ENCODE measurements around the gene HTR2A.

HTR2A gene

DNA sequence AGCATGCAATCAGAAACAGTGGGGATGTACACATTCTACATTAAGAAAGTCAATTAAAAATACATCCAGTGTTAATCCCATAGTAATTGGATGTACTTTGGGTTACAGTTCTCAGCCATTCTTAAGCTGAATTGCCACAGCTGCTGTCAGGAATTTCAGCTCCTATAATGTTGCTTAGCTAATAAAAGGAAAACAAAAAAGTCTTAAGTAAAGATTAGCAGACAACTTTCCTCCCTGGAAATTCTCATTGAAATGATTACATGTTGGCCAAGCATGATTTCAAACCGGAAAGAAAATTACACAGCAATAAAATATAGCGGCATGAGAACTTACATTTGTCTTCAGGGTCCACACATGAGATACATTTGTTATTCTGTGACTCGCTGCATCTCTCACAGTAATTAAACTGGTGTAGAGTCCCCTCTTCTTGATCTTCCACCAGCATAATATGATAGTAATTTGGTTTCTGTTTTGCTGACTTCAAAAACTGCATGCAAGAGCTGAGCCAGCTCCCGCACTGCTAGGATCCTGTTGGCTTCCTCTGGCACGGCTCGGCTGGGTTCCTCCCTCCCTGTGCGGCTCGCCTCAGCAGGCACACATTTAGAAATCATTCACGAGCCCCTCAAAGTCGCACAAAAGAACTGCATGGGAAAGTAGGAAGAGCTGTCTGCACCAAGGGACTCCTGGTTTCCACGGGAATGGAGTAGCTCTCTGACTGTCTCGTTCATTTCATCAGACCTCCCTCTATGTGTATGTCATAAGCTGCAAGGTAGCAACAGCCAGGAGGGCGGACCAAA is at the start of gene HTR2A:
HTR2A (minus strand) TSS at position 713 of the 797 bp plus-strand sequence. CDS start 1,147 bp downstream, outside the sequence.
- no peak for DNase-seq (ENCODE audit: low read depth)

DNA sequence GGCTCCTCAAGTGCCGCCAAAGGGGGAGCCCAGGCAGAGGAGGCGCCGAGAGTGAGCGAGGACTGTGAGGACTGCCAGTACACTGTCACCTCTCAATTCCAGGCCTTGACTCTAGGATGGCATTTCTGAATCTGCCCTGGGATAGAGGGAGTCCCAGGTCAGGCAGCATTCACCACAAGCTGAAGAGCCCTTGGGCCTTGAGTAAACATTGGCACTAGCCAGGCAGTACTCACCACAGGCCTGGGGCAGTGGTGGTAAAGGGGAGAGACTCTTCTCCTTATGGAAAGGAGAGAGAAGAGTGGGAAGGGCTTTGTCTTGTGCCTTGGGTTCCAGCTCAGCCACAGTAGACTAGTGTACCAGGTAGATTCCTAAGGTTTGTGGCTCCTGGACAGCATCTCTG is 39.7 kb upstream of the HTR2A start:
- DNase-seq (ENCODE audit: low read depth) = no peak

- no peak for DNase-seq (ENCODE audit: low read depth)
Measured at GRCh38 chr13:46934749-46935148, 37.9 kb upstream of the HTR2A start.

DNA sequence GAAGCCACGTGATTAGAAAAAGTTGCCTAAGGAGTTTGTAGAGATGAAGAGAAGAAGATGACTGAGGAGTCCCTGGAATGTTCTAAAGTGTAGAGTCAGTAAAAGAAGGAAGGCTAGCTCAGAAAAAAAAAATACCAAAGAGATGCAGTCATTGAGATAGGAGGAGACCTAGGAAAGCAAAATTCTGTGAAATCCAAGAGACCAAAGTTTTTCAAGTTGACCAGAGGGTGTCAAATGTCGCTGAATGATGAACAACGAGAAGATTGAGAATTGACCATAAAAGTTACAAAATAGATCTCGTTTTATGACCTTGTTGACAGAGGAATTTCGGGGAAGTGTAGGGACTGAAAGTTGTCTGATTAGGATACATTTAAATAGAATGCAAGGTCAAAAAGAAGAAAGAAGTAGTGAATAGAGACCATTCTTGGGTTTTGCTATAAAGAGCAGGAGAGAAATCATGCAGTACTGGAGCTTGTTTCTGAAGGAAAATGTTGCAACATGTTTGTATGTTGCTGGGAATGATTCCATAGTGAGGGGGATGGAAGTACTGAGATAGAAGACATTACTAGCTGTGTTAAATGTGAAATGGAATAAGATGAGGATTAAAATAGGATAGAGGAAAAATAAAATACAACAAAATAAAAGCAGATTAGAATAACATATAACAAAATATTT is 30.2 kb upstream of the HTR2A start:
- no peak for DNase-seq (ENCODE audit: low read depth)

DNA sequence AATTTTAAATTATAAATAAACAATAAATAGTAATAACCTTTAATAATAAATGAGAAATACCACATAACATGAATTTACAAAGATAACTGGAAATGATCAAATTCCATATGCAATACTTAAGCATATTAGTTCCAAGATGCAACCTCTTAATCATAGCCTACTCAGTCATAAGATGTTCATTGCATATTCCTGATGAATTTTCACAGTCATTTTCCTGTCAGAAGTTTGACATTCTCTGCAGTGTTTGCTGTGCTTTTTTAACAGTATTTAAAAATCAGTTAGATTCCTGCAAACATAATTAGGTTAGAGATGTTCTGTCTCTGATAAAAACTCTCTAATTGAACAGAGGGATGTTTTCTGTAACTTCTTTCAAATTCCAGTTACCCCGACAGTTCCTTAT is 28.6 kb upstream of the HTR2A start:
- DNase-seq (ENCODE audit: low read depth) = no peak

- DNase-seq (ENCODE audit: low read depth) = no peak
Measured at GRCh38 chr13:46914341-46914740, 17.5 kb upstream of the HTR2A start.

GRCh38 chr13:46913757-46914156 is 16.9 kb upstream of the HTR2A start:
- no peak for DNase-seq (ENCODE audit: low read depth)

- DNase-seq (ENCODE audit: low read depth) = no peak
Measured at GRCh38 chr13:46909042-46909441, 12.2 kb upstream of the HTR2A start.

GRCh38 chr13:46908501-46908900 is 11.6 kb upstream of the HTR2A start:
- DNase-seq (ENCODE audit: low read depth) = no peak

DNA sequence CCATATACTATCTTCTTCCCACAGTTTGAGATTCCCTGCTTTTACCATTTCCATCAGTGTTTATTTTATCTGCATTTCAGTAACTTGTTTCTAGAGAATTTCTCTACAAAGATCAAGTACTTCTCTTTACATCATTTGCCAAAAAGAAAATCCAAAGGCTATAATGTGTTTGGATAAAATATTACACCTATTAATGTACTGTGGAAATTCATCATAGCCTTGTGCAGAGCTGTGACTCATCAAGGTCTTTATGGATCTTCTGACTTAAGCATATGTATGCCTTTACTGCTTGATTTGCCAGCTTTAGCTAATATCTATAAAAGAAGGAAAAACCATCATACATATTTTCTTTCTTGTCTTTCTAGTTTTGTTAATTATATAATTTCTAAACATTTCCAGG is 9.6 kb upstream of the HTR2A start:
- no peak for DNase-seq (ENCODE audit: low read depth)

DNA sequence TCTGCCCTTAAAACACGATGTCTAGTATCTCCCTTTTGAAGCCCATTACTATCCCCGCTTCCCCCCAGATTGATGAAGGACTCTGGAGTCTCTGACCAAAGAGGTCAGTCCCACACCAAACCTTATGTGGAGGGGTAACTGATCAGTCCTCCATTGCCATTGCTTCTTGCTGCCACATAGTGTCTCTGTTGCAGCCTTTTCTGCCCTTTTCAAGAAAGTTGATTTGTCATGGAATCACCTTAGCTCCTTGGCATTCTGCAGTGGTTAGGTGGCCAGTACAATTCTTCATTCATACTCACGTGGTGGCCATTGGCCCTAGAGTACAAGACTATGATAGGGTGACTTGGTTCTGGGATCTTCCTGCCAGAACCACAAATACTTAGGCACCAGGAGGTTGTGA is 8.4 kb upstream of the HTR2A start:
- DNase-seq (ENCODE audit: low read depth) = no peak

GRCh38 chr13:46903748-46904147 is 6.9 kb upstream of the HTR2A start:
- no peak for DNase-seq (ENCODE audit: low read depth)

DNA sequence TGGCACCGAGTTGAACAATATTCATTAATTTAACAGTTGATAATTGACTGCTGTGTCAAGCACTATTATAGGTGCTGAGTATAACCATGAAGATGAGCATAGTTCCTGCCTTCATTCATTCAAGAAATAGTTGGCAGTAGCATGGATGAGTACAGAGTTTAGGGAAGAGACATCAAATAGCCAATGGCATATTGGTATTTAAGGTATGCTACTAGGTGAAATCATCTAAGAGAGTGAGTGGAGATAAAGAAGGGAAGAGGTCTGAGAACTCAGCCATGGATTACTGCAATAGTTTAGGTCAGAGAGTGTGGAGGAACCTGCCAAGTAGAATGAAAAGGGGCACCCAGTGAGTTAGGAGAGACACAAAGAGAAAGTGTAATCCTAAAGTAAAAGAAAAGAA is 4.9 kb upstream of the HTR2A start:
- DNase-seq (ENCODE audit: low read depth) = no peak

DNA sequence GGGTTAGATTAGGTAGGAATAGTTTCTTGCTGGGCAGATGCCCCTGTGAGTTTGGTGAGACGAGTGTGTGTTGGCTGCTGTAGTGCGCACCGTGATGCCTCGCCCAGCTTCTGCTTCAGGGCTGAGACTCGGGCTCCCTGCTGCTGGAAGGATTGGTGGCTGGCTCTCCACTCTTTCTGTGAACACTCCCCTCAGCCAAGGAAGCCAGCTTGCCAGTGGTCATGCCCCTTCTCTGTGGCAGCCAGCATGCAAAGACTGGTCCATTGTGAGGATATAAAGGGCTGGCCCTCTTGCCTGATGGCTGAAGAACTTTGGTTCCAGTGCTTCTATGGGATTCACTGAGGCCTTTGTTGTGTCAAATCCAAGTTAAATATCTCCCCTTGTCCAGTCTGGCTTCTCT is 2.9 kb upstream of the HTR2A start:
- DNase-seq (ENCODE audit: low read depth) = no peak

DNA sequence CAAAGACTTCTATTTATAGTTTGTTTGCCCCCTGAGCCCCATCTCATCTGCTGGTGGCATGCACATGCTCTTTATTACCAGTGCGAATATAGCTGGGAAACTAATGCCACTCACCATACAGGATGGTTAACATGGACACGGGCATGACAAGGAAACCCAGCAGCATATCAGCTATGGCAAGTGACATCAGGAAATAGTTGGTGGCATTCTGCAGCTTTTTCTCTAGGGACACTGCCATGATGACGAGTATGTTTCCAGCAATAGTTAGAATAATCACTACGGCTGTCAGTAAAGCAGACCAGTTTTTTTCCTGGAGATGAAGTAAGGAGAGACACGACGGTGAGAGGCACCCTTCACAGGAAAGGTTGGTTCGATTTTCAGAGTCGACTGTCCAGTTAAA is 1.5 kb downstream of the HTR2A start:
- DNase-seq (ENCODE audit: low read depth) = no peak

DNA sequence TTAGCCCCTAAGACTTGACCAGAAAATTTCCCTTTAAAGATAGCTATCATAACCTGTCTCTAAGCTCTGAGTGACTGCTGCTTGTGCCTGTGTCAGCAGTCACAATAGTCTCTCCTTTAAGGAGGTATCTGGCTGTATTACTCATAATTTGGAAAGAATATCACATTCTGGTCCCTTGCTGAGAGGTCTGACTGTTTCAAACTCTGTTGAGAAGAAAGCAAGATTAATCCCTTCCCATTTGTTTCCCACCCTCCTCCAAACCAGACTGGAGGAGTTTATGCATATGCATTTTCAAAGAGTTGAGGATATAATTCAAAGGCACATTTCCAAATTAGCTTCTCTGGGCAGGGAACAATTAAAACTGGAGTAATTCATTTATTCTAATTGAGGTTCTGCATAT is 2.3 kb downstream of the HTR2A start:
- no peak for DNase-seq (ENCODE audit: low read depth)

DNA sequence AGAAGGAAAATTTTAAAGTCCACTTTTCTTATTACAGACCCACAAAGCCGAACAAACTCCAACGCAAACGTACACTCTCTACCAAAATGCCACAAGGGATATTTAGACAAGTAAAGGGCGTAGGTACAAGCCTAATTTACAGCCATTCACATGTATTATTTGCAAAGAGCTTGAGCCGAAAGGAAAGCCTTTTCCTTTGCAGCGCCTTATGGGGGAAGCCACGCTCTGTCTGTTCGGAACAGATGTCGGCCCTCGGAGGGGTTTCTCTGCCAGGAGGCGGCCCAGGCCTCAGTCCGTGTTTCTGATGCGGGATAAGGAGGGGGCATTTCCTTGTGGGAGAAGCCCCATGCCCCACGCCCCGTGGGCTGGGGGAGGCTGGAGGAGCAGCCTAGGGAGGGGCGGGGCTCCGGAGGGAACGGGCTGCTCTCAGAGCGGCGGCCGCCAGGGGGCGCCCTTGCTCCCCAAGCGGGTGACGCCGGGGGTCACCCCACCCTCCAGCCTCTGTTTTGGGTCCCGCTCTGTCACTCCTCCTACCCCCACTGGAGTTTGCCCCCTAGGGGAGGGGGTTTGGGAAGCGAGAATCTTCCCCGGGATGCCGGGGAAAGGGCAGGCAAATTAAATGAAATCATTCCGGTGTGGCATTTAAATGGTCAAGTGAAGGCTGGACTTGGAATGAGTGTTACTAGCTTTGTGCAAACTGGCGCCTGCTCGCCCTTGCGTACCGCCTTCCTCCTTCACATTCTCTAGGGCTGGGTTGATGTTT is 2.9 kb downstream of the HTR2A start:
- peak; percentile 49 for DNase-seq (ENCODE audit: low read depth)

- no peak for DNase-seq (ENCODE audit: low read depth)
Measured at GRCh38 chr13:46893221-46893740, 3.6 kb downstream of the HTR2A start.

DNA sequence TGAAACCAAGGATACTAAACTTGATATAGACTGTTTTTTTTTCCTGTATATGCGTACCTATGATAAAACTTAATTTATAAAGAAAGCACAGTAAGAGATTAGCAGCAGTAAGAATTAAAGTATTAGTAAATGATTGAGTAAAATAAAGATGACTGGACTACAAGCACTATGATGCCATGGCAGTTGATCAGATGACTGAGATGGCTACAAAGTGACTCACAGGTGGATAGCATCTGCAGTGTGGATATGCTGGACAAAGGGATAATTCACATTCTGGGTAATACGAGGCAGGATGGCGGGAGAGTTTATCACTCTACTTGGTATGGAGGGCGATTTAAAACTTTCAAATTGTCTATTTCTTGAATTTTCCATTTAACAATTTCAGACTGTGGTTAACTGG is 11.8 kb downstream of the HTR2A start:
- no peak for DNase-seq (ENCODE audit: low read depth)

DNA sequence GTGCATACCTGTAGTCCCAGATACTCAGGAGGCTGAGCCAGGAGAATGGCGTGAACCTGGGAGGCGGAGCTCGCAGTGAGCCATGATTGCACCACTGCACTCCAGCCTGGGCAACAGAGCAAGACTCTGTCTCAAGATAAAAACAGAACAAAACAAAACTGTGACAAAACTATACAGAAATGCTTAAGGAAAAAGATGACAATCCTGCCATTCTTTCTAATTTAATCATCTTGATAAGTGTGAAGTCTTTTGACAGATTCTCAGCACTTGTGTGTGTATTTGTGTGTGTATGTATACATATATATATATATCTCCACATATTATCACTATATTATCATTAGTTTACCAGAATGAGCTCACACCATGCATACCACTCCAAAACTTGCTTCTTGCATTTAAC is 12.3 kb downstream of the HTR2A start:
- no peak for DNase-seq (ENCODE audit: low read depth)

DNA sequence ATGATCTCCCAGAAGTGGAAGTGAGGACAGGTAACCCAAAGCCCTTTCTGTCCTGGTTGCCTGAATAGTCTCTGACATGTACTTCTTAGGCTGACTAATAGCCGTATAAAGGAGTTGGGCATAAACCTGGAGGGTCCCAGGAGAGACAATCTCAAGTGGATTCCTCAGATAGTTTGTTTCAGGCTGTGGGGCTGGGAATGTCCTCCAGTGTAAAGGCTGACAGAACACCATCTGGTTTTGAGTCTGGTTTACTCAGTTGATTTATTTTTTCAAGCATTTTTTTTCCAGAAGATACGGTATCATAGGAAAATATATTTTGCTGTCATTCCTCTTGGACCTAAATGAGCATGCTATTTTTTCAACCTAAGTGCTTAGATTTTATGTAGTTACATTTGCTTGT is 15.2 kb downstream of the HTR2A start:
- no peak for DNase-seq (ENCODE audit: low read depth)

DNA sequence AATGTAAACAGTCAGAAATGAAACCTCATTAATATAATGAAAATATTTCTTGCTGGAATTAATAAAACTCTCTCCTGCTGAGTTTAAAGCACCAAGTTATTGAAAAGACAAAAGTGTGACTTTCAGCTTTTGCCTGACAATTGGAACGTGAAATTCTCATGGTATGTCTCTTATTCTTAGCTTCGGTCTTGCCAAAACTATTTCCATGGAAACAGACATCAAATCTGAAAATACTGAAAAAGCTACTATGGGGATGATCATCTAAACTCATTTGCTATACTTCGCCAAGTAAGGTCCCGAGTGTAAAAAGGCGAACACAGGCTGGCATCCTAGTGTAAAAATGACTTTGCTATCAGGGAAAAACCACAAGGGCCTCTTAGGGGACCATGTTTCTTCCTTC is 22.8 kb downstream of the HTR2A start:
- DNase-seq (ENCODE audit: low read depth) = no peak

DNA sequence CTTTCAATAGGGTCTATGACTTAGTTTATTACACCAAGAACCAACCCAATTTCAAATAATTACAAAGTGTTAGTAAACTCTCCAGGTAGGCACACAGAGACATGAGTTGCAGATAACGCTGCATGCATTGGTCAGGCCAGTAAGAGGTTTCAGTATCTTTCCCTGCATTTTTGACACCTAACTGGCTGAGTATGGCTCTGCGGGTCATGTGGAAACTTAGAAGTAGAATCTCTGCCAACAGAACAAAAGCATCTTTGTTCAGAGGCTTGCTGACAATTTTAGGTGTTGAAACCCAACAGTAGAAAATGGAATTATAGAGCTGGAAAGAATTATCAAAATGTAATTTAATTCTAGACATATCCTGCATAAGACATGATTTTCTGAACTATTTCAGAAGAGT is 25.3 kb downstream of the HTR2A start:
- DNase-seq (ENCODE audit: low read depth) = no peak
